SK-N-SH (cell line): Measurements from ENCODE around the gene TMEM94. TPM values are rescaled to one million over a fixed set of nuclear protein-coding genes. Genes with fewer than 3 reads are reported as not detected.

ENCODE experiments used
- CTCF ChIA-PET: fragments of 300-600, 350-600 bp; formaldehyde crosslinking; extraction: SDS; loops from one replicate; lab custom pipeline; 2021; lab: Yijun Ruan, JAX
- POLR2A ChIA-PET: fragments of 350-600 bp; sonication (Branson Sonifier 250); formaldehyde crosslinking; extraction: SDS; loops from one replicate; lab custom pipeline; 2020; ENCODE audit warnings: antibody characterized with exemption, inconsistent platforms; lab: Yijun Ruan, JAX
- DNase-seq: peaks from one replicate; pipeline ENCODE4 v3.0.0; 2012
- H2AFZ ChIP-seq: fragments of 200-600 bp; sonication (generic); 2 replicates; pipeline ENCODE4 v1.8.1; 2016; ENCODE audit warnings: antibody characterized with exemption, mild to moderate bottlenecking, low read depth
- H3F3A ChIP-seq: fragments of 200-600 bp; sonication (generic); replicated peaks from 2 replicates; pipeline ENCODE3; 2016; ENCODE audit warnings: antibody characterized with exemption, mild to moderate bottlenecking; ENCODE audit not compliant: insufficient read depth
- H3K27ac ChIP-seq, 2 experiments: fragments of 200-500 bp in 1 of 2; fragments of 200-600 bp in 1 of 2; sonication (Bioruptor generic) in 1 of 2; sonication (generic), shearing (Covaris generic) in 1 of 2; 2 replicates each; pipeline versions ENCODE4 v1.5.1 to v1.6.1; 2014 to 2016; ENCODE audit warnings: low read depth in 2 of 2, inconsistent platforms in 1 of 2, low read length in 1 of 2, mild to moderate bottlenecking in 1 of 2, mixed read lengths in 1 of 2
- H3K27me3 ChIP-seq: fragments of 200-600 bp; sonication (generic), shearing (Covaris generic); 2 replicates; pipeline ENCODE4 v1.6.1; 2016; ENCODE audit warnings: mixed run types; ENCODE audit not compliant: insufficient read depth
- H3K36me3 ChIP-seq, 2 experiments: fragments of 200-500 bp in 1 of 2; fragments of 200-600 bp in 1 of 2; sonication (Bioruptor generic) in 1 of 2; sonication (generic) in 1 of 2; replicated peaks in 1 of 2; 2 replicates each; pipeline versions ENCODE3 to v1.5.1; 2014 to 2016; ENCODE audit warnings: low read length in 1 of 2, mild to moderate bottlenecking in 1 of 2; ENCODE audit not compliant: insufficient read depth in 2 of 2, control insufficient read depth in 1 of 2
- H3K4me1 ChIP-seq, 2 experiments: fragments of 200-500 bp in 1 of 2; fragments of 200-600 bp in 1 of 2; sonication (Bioruptor generic) in 1 of 2; sonication (generic), shearing (Covaris generic) in 1 of 2; 2 replicates each; pipeline versions ENCODE4 v1.5.1 to v1.6.1; 2014 to 2016; ENCODE audit warnings: low read depth in 1 of 2, low read length in 1 of 2, mixed run types in 1 of 2; ENCODE audit not compliant: insufficient read depth in 2 of 2, control insufficient read depth in 1 of 2
- H3K4me2 ChIP-seq: fragments of 200-600 bp; sonication (generic), shearing (Covaris generic); 2 replicates; pipeline ENCODE4 v1.6.1; 2017; ENCODE audit warnings: mixed run types
- H3K4me3 ChIP-seq, 2 experiments: fragments of 200-500 bp in 1 of 2; fragments of 200-600 bp in 1 of 2; sonication (Bioruptor generic) in 1 of 2; sonication (generic), shearing (Covaris generic) in 1 of 2; 2 replicates each; pipeline versions ENCODE4 v1.5.1 to v1.8.1; 2014 to 2016; ENCODE audit warnings: low read depth in 2 of 2, inconsistent platforms in 1 of 2, low read length in 1 of 2, mild to moderate bottlenecking in 1 of 2, mixed read lengths in 1 of 2, moderate library complexity in 1 of 2
- H3K79me2 ChIP-seq: fragments of 200-600 bp; sonication (generic); 2 replicates; pipeline ENCODE4 v1.8.1; 2017; ENCODE audit warnings: mild to moderate bottlenecking; ENCODE audit not compliant: insufficient read depth
- H3K9ac ChIP-seq: fragments of 200-600 bp; sonication (generic); 2 replicates; pipeline ENCODE4 v1.6.1; 2017; ENCODE audit warnings: mixed run types
- H3K9me2 ChIP-seq: fragments of 200-600 bp; sonication (generic); 2 replicates; pipeline ENCODE4 v1.6.1; 2017; ENCODE audit warnings: mixed run types
- H3K9me3 ChIP-seq: fragments of 200-600 bp; sonication (generic); 2 replicates; pipeline ENCODE4 v1.6.1; 2017; ENCODE audit warnings: mixed run types, mild to moderate bottlenecking, moderate library complexity
- H4K20me1 ChIP-seq: fragments of 200-600 bp; sonication (generic); 2 replicates; pipeline ENCODE4 v1.6.1; 2017; ENCODE audit warnings: mild to moderate bottlenecking, mixed run types; ENCODE audit not compliant: insufficient read depth
- CHD2 ChIP-seq: fragments of 150-350 bp; IDR thresholded peaks from 2 replicates; pipeline ENCODE4 v1.6.1; 2018; ENCODE audit warnings: low read length; ENCODE audit not compliant: partially characterized antibody
- CTCF ChIP-seq: fragments of 200-600 bp; sonication (generic); IDR thresholded peaks from 2 replicates; pipeline ENCODE4 v1.6.1; 2017; ENCODE audit warnings: antibody characterized with exemption, mild to moderate bottlenecking, moderate library complexity
- ELF1 ChIP-seq: IDR thresholded peaks from 2 replicates; pipeline ENCODE4 v1.4.0; 2012
- EP300 ChIP-seq, 2 experiments: IDR thresholded peaks; 2 replicates each; pipeline versions ENCODE4 v1.4.0 to v1.6.1; 2012; ENCODE audit warnings: borderline replicate concordance in 1 of 2, low read depth in 1 of 2, low read length in 1 of 2
- EZH2phosphoT487 ChIP-seq: fragments of 200-600 bp; sonication (generic); IDR thresholded peaks from 2 replicates; pipeline ENCODE4 v1.6.1; 2017; ENCODE audit warnings: low read depth, mixed run types, mild to moderate bottlenecking, antibody characterized with exemption, moderate library complexity, borderline replicate concordance
- FOXM1 ChIP-seq: IDR thresholded peaks from 2 replicates; pipeline ENCODE4 v1.4.0; 2012; ENCODE audit warnings: low read depth, mild to moderate bottlenecking
- GABPA ChIP-seq: IDR thresholded peaks from 2 replicates; pipeline ENCODE4 v1.4.0; 2012; ENCODE audit warnings: low read depth, mild to moderate bottlenecking
- GATA2 ChIP-seq: sonication (generic); formaldehyde crosslinking; IDR thresholded peaks from 2 replicates; pipeline ENCODE4 v1.5.0; 2020; ENCODE audit warnings: mild to moderate bottlenecking, missing genetic modification reagents
- JUND ChIP-seq: IDR thresholded peaks from 2 replicates; pipeline ENCODE4 v1.4.0; 2012
- MEF2A ChIP-seq: IDR thresholded peaks from 2 replicates; pipeline ENCODE4 v1.4.0; 2012; ENCODE audit warnings: low read depth, borderline replicate concordance
- NFIC ChIP-seq: IDR thresholded peaks from 2 replicates; pipeline ENCODE4 v1.4.0; 2012; ENCODE audit warnings: borderline replicate concordance
- NRF1 ChIP-seq: IDR thresholded peaks from 2 replicates; pipeline ENCODE4 v1.6.1; 2012; ENCODE audit warnings: low read depth, mild to moderate bottlenecking, low read length
- RAD21 ChIP-seq: IDR thresholded peaks from 2 replicates; pipeline ENCODE4 v1.6.1; 2012; ENCODE audit warnings: mild to moderate bottlenecking, low read length
- RCOR1 ChIP-seq: fragments of 150-350 bp; IDR thresholded peaks from 2 replicates; pipeline ENCODE4 v1.6.1; 2017; ENCODE audit warnings: antibody characterized with exemption, low read length
- REST ChIP-seq: IDR thresholded peaks from 2 replicates; pipeline ENCODE4 v1.6.1; 2012; ENCODE audit warnings: mild to moderate bottlenecking, low read depth, low read length, moderate library complexity
- RFX5 ChIP-seq: IDR thresholded peaks from 2 replicates; pipeline ENCODE4 v1.6.1; 2012; ENCODE audit warnings: mild to moderate bottlenecking, improper control_type of control experiment, low read length
- TAF1 ChIP-seq: IDR thresholded peaks from 2 replicates; pipeline ENCODE4 v1.6.1; 2012; ENCODE audit warnings: low read depth, mild to moderate bottlenecking, low read length, moderate library complexity, borderline replicate concordance
- TCF12 ChIP-seq: IDR thresholded peaks from 2 replicates; pipeline ENCODE4 v1.4.0; 2012
- TEAD4 ChIP-seq: IDR thresholded peaks from 2 replicates; pipeline ENCODE4 v1.4.0; 2012; ENCODE audit warnings: mild to moderate bottlenecking, borderline replicate concordance; ENCODE audit not compliant: insufficient read depth
- WGBS: methylation state at CpG from one replicate; pipeline ENCODE4 v1.1.6; 2017; ENCODE audit warnings: low lambda C conversion rate; 5-methylcytosine and 5-hydroxymethylcytosine counted together
- polyA plus RNA-seq, 3 experiments: library from polyadenylated mRNA; depleted of rRNA; stranded (reverse); fragments of >200 nt; gene quantifications; 2 replicates each; pipeline ENCODE4 v1.2.3, GENCODE V29; 2012
- TF ChIP-seq, protein P1 (sequence below): fragments of 150-350 bp; IDR thresholded peaks from 2 replicates; pipeline ENCODE4 v1.6.1; 2017; ENCODE audit warnings: antibody characterized with exemption, low read length, low read depth, borderline replicate concordance

Gene TMEM94
- polyA plus RNA-seq, 1 of the 3 experiments (the other 2 are of a cell fraction), result 89.9 TPM

GRCh38 chr17:75494326-75494877 lies 38.0 kb downstream of the TMEM94 start (continued):
- TF ChIP-seq TAF1 (no peak), NFIC (no peak), JUND (no peak), EZH2phosphoT487 (no peak), NRF1 (no peak), CTCF (no peak)

DNA sequence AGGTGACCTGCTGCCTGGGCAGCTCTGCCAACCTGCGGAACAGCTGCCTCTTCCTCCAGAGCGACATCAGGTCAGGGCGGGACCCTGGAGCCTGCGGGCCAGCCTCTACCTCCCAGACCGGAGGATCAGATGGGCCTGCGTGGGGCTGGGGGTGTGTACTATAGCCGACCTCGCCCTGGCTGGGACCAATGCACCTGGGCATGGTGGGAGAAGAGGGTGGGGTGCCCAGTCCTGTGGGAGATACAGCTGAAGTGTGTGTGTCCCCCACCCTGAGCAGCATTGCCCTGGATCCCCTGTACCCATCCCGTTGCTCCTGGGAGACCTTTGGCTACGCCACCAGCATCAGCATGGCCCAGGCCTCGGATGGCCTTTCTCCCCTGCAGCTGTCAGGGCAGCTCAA lies 39.6 kb downstream of the TMEM94 start:
- H2AFZ ChIP-seq, result no peak overlapping the region
- no peaks in the 10 kb centered on the region for H3K4me1 ChIP-seq
- H3K79me2 ChIP-seq, result no peaks in the 10 kb centered on the region
- WGBS, result 100% methylated on average over 3 of the region's 11 CpGs
- no peak overlapping the region for H3K4me2 ChIP-seq
- ChIA-PET POLR2A (no interaction called here), CTCF (interaction anchor here (1.1 to 4.4 kb wide), 3 partner anchors 8 to 169 kb away, joined by 3 to 27 read pairs (median 3); partner anchors contain the start of gene TSEN54)
- no peak for TF ChIP-seq RAD21
- TF ChIP-seq, protein P1, sequence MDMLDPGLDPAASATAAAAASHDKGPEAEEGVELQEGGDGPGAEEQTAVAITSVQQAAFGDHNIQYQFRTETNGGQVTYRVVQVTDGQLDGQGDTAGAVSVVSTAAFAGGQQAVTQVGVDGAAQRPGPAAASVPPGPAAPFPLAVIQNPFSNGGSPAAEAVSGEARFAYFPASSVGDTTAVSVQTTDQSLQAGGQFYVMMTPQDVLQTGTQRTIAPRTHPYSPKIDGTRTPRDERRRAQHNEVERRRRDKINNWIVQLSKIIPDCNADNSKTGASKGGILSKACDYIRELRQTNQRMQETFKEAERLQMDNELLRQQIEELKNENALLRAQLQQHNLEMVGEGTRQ, result no peak
- TF ChIP-seq CHD2, result no peak
- no peak for TF ChIP-seq CTCF
- no peak for TF ChIP-seq MEF2A
- TF ChIP-seq ELF1, result no peak
- no peak for TF ChIP-seq NRF1
- TF ChIP-seq EP300 (IDR thresholded peaks at IDR 0.05; ENCODE audit: borderline replicate concordance in 1 of 2, low read depth in 1 of 2, low read length in 1 of 2), result no peak
- no peak for TF ChIP-seq FOXM1
- no peak for TF ChIP-seq RCOR1
- TF ChIP-seq GABPA, result no peak
- TF ChIP-seq GATA2, result no peak
- no peak for TF ChIP-seq TEAD4
- no peak for TF ChIP-seq RFX5
- TF ChIP-seq TCF12, result no peak
- TF ChIP-seq REST, result no peak
- H4K20me1 ChIP-seq, result no peaks in the 10 kb centered on the region
- no peaks in the 10 kb centered on the region for H3K9me3 ChIP-seq
- H3K4me3 ChIP-seq, result no peak overlapping the region
- H3K9ac ChIP-seq, result no peak overlapping the region
- no peaks in the 10 kb centered on the region for H3K9me2 ChIP-seq
- peak; percentile 45 for DNase-seq
- H3K27ac ChIP-seq, result no peak overlapping the region
- no peaks in the 10 kb centered on the region for H3K27me3 ChIP-seq
- peaks cover 10 to 90% of the 10 kb centered on the region in 2 experiments for H3K36me3 ChIP-seq
- H3F3A ChIP-seq, result peaks cover 4% of the 10 kb centered on the region
